Loucy (cell line): Measurements from ENCODE around the gene TPRG1.

Experiments used
- CTCF ChIP-seq: fragments of 200-600 bp; sonication (generic); conservative IDR thresholded peaks from 2 replicates; pipeline ENCODE4 v1.5.1; 2014; ENCODE audit warnings: mild to moderate bottlenecking, antibody characterized with exemption, low read length
- EZH2phosphoT487 ChIP-seq: fragments of 200-600 bp; IDR thresholded peaks from 2 replicates; pipeline ENCODE4 v1.6.1; 2018; ENCODE audit warnings: antibody characterized with exemption, mild to moderate bottlenecking, moderate library complexity, borderline replicate concordance

- TF ChIP-seq CTCF (no peak), EZH2phosphoT487 (no peak)
These were observed 139.8 kb downstream of the TPRG1 start for GRCh38 chr3:189311521-189311920.
